Measurements from ENCODE around the gene ABI3BP.

ABI3BP gene

GRCh38 chr3:100984308-100984707 is 8.9 kb downstream of the ABI3BP start:
- Histone ChIP-seq H3K4me1 (ENCODE audit: insufficient read depth, low read length) (peaks cover 15% of the 10 kb centered on the region), H3K9ac (ENCODE audit: low read length) (no peak overlapping the region), H3K9me3 (ENCODE audit: low read length) (no peaks in the 10 kb centered on the region), H3K27me3 (ENCODE audit: control insufficient read depth in 1 of 2, insufficient read depth in 2 of 2, low read length in 2 of 2) (no peaks in the 10 kb centered on the region), H3K36me3 (ENCODE audit: insufficient read depth, low read length) (no peaks in the 10 kb centered on the region), H3K27ac (ENCODE audit: low read depth, low read length) (no peak overlapping the region), H3K4me3 (ENCODE audit: low read depth in 1 of 2, low read length in 2 of 2) (no peak overlapping the region)

GRCh38 chr3:100982710-100983109 is 10.5 kb downstream of the ABI3BP start:
- peak overlapping the region in 1 of 2 donors; percentile 33 for H3K4me3 ChIP-seq (ENCODE audit: low read depth in 1 of 2, low read length in 2 of 2)
- H3K27me3 ChIP-seq (ENCODE audit: control insufficient read depth in 1 of 2, insufficient read depth in 2 of 2, low read length in 2 of 2) = no peaks in the 10 kb centered on the region
- H3K9me3 ChIP-seq (ENCODE audit: low read length) = no peaks in the 10 kb centered on the region
- H3K9ac ChIP-seq (ENCODE audit: low read length) = peak overlapping the region; percentile 20
- H3K27ac ChIP-seq (ENCODE audit: low read depth, low read length) = peak overlapping the region; percentile 43
- H3K36me3 ChIP-seq (ENCODE audit: insufficient read depth, low read length) = no peaks in the 10 kb centered on the region
- peaks cover 30% of the 10 kb centered on the region for H3K4me1 ChIP-seq (ENCODE audit: insufficient read depth, low read length)

- Histone ChIP-seq H3K36me3 (ENCODE audit: insufficient read depth, low read length) (no peaks in the 10 kb centered on the region), H3K9me3 (ENCODE audit: low read length) (no peaks in the 10 kb centered on the region), H3K4me1 (ENCODE audit: insufficient read depth, low read length) (peaks cover 34% of the 10 kb centered on the region), H3K9ac (ENCODE audit: low read length) (no peak overlapping the region), H3K27me3 (ENCODE audit: control insufficient read depth in 1 of 2, insufficient read depth in 2 of 2, low read length in 2 of 2) (no peaks in the 10 kb centered on the region), H3K27ac (ENCODE audit: low read depth, low read length) (no peak overlapping the region), H3K4me3 (ENCODE audit: low read depth in 1 of 2, low read length in 2 of 2) (no peak overlapping the region)
These were observed 11.9 kb downstream of the ABI3BP start for GRCh38 chr3:100981164-100981911.

- Histone ChIP-seq H3K4me3 (ENCODE audit: low read depth in 1 of 2, low read length in 2 of 2) (no peak overlapping the region), H3K4me1 (ENCODE audit: insufficient read depth, low read length) (peaks cover 50% of the 10 kb centered on the region), H3K27me3 (ENCODE audit: control insufficient read depth in 1 of 2, insufficient read depth in 2 of 2, low read length in 2 of 2) (no peaks in the 10 kb centered on the region), H3K9me3 (ENCODE audit: low read length) (no peaks in the 10 kb centered on the region), H3K27ac (ENCODE audit: low read depth, low read length) (peak overlapping the region; percentile 53), H3K36me3 (ENCODE audit: insufficient read depth, low read length) (no peaks in the 10 kb centered on the region), H3K9ac (ENCODE audit: low read length) (no peak overlapping the region)
These were observed 15.1 kb downstream of the ABI3BP start for GRCh38 chr3:100978011-100978659.

GRCh38 chr3:100976611-100977010 is 16.6 kb downstream of the ABI3BP start:
- H3K4me1 ChIP-seq (ENCODE audit: insufficient read depth, low read length) = peaks cover 55% of the 10 kb centered on the region
- H3K36me3 ChIP-seq (ENCODE audit: insufficient read depth, low read length) = no peaks in the 10 kb centered on the region
- H3K27me3 ChIP-seq (ENCODE audit: control insufficient read depth in 1 of 2, insufficient read depth in 2 of 2, low read length in 2 of 2) = no peaks in the 10 kb centered on the region
- H3K4me3 ChIP-seq (ENCODE audit: low read depth in 1 of 2, low read length in 2 of 2) = no peak overlapping the region
- no peaks in the 10 kb centered on the region for H3K9me3 ChIP-seq (ENCODE audit: low read length)
- no peak overlapping the region for H3K27ac ChIP-seq (ENCODE audit: low read depth, low read length)
- H3K9ac ChIP-seq (ENCODE audit: low read length) = no peak overlapping the region

- Histone ChIP-seq H3K27ac (ENCODE audit: low read depth, low read length) (no peak overlapping the region), H3K27me3 (ENCODE audit: control insufficient read depth in 1 of 2, insufficient read depth in 2 of 2, low read length in 2 of 2) (no peaks in the 10 kb centered on the region), H3K9me3 (ENCODE audit: low read length) (no peaks in the 10 kb centered on the region), H3K4me1 (ENCODE audit: insufficient read depth, low read length) (peaks cover 64% of the 10 kb centered on the region), H3K4me3 (ENCODE audit: low read depth in 1 of 2, low read length in 2 of 2) (no peak overlapping the region), H3K9ac (ENCODE audit: low read length) (no peak overlapping the region), H3K36me3 (ENCODE audit: insufficient read depth, low read length) (no peaks in the 10 kb centered on the region)
These were observed 17.5 kb downstream of the ABI3BP start for GRCh38 chr3:100975714-100976113.

- H3K27me3 ChIP-seq (ENCODE audit: control insufficient read depth in 1 of 2, insufficient read depth in 2 of 2, low read length in 2 of 2) = no peaks in the 10 kb centered on the region
- no peaks in the 10 kb centered on the region for H3K36me3 ChIP-seq (ENCODE audit: insufficient read depth, low read length)
- H3K9ac ChIP-seq (ENCODE audit: low read length) = no peak overlapping the region
- H3K27ac ChIP-seq (ENCODE audit: low read depth, low read length) = no peak overlapping the region
- peaks cover 68% of the 10 kb centered on the region for H3K4me1 ChIP-seq (ENCODE audit: insufficient read depth, low read length)
- no peak overlapping the region for H3K4me3 ChIP-seq (ENCODE audit: low read depth in 1 of 2, low read length in 2 of 2)
- H3K9me3 ChIP-seq (ENCODE audit: low read length) = no peaks in the 10 kb centered on the region
These were observed 19.6 kb downstream of the ABI3BP start for GRCh38 chr3:100973594-100973993.

GRCh38 chr3:100972867-100973266 is 20.4 kb downstream of the ABI3BP start:
- Histone ChIP-seq H3K27ac (ENCODE audit: low read depth, low read length) (no peak overlapping the region), H3K4me3 (ENCODE audit: low read depth in 1 of 2, low read length in 2 of 2) (no peak overlapping the region), H3K9me3 (ENCODE audit: low read length) (no peaks in the 10 kb centered on the region), H3K27me3 (ENCODE audit: control insufficient read depth in 1 of 2, insufficient read depth in 2 of 2, low read length in 2 of 2) (no peaks in the 10 kb centered on the region), H3K9ac (ENCODE audit: low read length) (no peak overlapping the region), H3K4me1 (ENCODE audit: insufficient read depth, low read length) (peaks cover 60% of the 10 kb centered on the region), H3K36me3 (ENCODE audit: insufficient read depth, low read length) (no peaks in the 10 kb centered on the region)

- H3K9ac ChIP-seq (ENCODE audit: low read length) = no peak overlapping the region
- H3K36me3 ChIP-seq (ENCODE audit: insufficient read depth, low read length) = no peaks in the 10 kb centered on the region
- H3K9me3 ChIP-seq (ENCODE audit: low read length) = no peaks in the 10 kb centered on the region
- no peak overlapping the region for H3K4me3 ChIP-seq (ENCODE audit: low read depth in 1 of 2, low read length in 2 of 2)
- H3K27me3 ChIP-seq (ENCODE audit: control insufficient read depth in 1 of 2, insufficient read depth in 2 of 2, low read length in 2 of 2) = no peaks in the 10 kb centered on the region
- no peak overlapping the region for H3K27ac ChIP-seq (ENCODE audit: low read depth, low read length)
- H3K4me1 ChIP-seq (ENCODE audit: insufficient read depth, low read length) = peaks cover 55% of the 10 kb centered on the region
These were observed 20.8 kb downstream of the ABI3BP start for GRCh38 chr3:100972301-100972844.

GRCh38 chr3:100971798-100972197 is 21.4 kb downstream of the ABI3BP start:
- Histone ChIP-seq H3K9ac (ENCODE audit: low read length) (no peak overlapping the region), H3K4me1 (ENCODE audit: insufficient read depth, low read length) (peaks cover 54% of the 10 kb centered on the region), H3K27ac (ENCODE audit: low read depth, low read length) (no peak overlapping the region), H3K27me3 (ENCODE audit: control insufficient read depth in 1 of 2, insufficient read depth in 2 of 2, low read length in 2 of 2) (no peaks in the 10 kb centered on the region), H3K36me3 (ENCODE audit: insufficient read depth, low read length) (no peaks in the 10 kb centered on the region), H3K4me3 (ENCODE audit: low read depth in 1 of 2, low read length in 2 of 2) (no peak overlapping the region), H3K9me3 (ENCODE audit: low read length) (no peaks in the 10 kb centered on the region)

GRCh38 chr3:100970477-100970990 is 22.7 kb downstream of the ABI3BP start:
- H3K9ac ChIP-seq (ENCODE audit: low read length) = no peak overlapping the region
- peaks cover 48% of the 10 kb centered on the region for H3K4me1 ChIP-seq (ENCODE audit: insufficient read depth, low read length)
- no peak overlapping the region for H3K4me3 ChIP-seq (ENCODE audit: low read depth in 1 of 2, low read length in 2 of 2)
- no peaks in the 10 kb centered on the region for H3K36me3 ChIP-seq (ENCODE audit: insufficient read depth, low read length)
- no peaks in the 10 kb centered on the region for H3K27me3 ChIP-seq (ENCODE audit: control insufficient read depth in 1 of 2, insufficient read depth in 2 of 2, low read length in 2 of 2)
- H3K9me3 ChIP-seq (ENCODE audit: low read length) = no peaks in the 10 kb centered on the region
- H3K27ac ChIP-seq (ENCODE audit: low read depth, low read length) = no peak overlapping the region

Measured in muscle layer of colon (tissue), 2 donors.